22Rv1 (cell line): ENCODE results near the gene TUBGCP2.

Source experiments
- H3K27ac ChIP-seq: fragments of 450-650 bp; 2 replicates; pipeline ENCODE4 v1.5.1; 2017
- ZFX ChIP-seq: fragments of 450-650 bp; IDR thresholded peaks from 2 replicates; pipeline ENCODE4 v1.6.1; 2017; ENCODE audit warnings: antibody characterized with exemption, borderline replicate concordance
- TF ChIP-seq, protein P1 (sequence below): fragments of 450-650 bp; IDR thresholded peaks from 2 replicates; pipeline ENCODE4 v1.5.1; 2017; ENCODE audit warnings: mild to moderate bottlenecking

TUBGCP2 gene

GRCh38 chr10:133349577-133350011, 40.9 kb upstream of the TUBGCP2 start:
- no peak overlapping the region for H3K27ac ChIP-seq
- TF ChIP-seq ZFX: no peak
- TF ChIP-seq, protein P1, sequence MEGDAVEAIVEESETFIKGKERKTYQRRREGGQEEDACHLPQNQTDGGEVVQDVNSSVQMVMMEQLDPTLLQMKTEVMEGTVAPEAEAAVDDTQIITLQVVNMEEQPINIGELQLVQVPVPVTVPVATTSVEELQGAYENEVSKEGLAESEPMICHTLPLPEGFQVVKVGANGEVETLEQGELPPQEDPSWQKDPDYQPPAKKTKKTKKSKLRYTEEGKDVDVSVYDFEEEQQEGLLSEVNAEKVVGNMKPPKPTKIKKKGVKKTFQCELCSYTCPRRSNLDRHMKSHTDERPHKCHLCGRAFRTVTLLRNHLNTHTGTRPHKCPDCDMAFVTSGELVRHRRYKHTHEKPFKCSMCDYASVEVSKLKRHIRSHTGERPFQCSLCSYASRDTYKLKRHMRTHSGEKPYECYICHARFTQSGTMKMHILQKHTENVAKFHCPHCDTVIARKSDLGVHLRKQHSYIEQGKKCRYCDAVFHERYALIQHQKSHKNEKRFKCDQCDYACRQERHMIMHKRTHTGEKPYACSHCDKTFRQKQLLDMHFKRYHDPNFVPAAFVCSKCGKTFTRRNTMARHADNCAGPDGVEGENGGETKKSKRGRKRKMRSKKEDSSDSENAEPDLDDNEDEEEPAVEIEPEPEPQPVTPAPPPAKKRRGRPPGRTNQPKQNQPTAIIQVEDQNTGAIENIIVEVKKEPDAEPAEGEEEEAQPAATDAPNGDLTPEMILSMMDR: no peak

GRCh38 chr10:133349160-133349568, 40.5 kb upstream of the TUBGCP2 start:
- TF ChIP-seq ZFX: no peak
- TF ChIP-seq, protein P1: no peak
- H3K27ac ChIP-seq: no peak overlapping the region

- H3K27ac ChIP-seq: no peak overlapping the region
- TF ChIP-seq, protein P1: no peak
- TF ChIP-seq ZFX: no peak
These were observed 39.2 kb upstream of the TUBGCP2 start for GRCh38 chr10:133347710-133348517.

DNA sequence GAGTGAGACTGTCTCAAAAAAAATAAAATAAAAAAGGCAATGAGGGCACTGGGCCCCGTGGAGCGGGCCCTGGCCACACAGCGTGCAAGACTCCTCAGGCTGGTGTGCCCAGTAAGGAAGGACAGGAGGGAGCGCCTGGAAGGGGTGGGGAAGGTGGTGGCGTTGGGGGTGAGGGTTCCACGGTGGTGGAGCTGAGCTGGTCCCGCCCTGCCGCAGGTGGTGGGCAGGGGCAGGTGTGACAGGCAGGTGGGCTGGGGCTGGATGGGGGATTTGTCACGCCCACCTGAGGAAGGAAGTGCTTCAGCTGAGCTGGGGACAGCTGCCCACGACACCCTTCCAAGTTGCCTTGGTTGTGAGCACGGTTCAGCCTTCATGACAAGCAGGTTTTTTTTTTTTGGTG, 37.7 kb upstream of the TUBGCP2 start:
- TF ChIP-seq, protein P1: no peak
- no peak for TF ChIP-seq ZFX
- H3K27ac ChIP-seq: no peak overlapping the region

DNA sequence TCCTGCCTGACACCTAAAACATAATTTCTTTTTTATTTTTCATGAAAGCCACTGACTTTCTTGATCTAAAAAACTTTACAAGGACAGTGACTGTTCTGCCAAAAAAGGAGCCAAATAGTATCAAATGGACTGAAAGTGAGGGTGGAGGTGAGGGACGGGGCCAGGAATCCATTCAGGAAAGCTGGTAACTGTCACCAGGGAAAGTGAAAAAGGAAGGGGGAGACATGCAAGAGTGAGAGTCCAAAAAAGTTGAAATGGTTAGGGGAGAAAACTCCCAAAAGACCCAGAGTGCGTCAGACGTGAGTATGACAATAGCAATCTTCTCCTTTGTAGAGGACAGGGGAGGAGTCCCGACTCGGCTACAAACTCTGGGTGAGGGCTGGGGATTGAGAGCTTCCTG, 35.6 kb upstream of the TUBGCP2 start:
- TF ChIP-seq, protein P1: no peak
- no peak for TF ChIP-seq ZFX
- H3K27ac ChIP-seq: no peak overlapping the region

- no peak for TF ChIP-seq ZFX
- TF ChIP-seq, protein P1: no peak
- H3K27ac ChIP-seq: no peak overlapping the region
These were observed 34.9 kb upstream of the TUBGCP2 start for GRCh38 chr10:133343558-133343957.

DNA sequence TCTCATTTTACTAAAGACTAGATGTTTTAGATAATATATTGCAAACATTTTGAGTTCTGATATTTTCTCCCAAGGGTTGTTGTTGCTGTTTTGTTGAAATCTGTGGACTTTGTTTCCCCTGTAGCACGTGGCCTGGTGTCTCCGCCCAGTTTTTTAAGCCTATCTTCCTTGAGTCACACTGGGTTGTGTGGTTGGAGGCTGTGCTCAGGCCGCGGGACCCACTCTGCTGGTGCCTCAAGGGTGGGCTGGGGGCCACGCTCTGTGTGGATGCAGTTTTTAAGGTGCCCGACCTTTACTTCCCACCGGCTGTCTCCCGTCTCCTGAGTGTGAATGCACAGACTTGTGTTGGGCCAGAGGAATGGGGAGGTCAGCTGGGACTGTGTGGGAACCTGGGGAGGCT, 34.3 kb upstream of the TUBGCP2 start:
- no peak overlapping the region for H3K27ac ChIP-seq
- no peak for TF ChIP-seq ZFX
